Activated CD8-positive, alpha-beta memory T cell treated with anti-CD3 and anti-CD28 coated beads for 36 hours (primary cell): ENCODE measurements around the gene MAML2. TPM values are rescaled to one million over a fixed set of nuclear protein-coding genes. Genes with fewer than 3 reads are reported as not detected.

Experiments
- CTCF ChIA-PET: fragments of 350-600 bp; sonication (Branson Sonifier 250); formaldehyde crosslinking; loops from one replicate; lab custom pipeline; 2021; ENCODE audit warnings: antibody characterized with exemption; lab: Charles Lee
- POLR2A ChIA-PET: fragments of 350-600 bp; sonication (Branson Sonifier 250); formaldehyde crosslinking; loops from one replicate; lab custom pipeline; 2021; ENCODE audit warnings: antibody characterized with exemption; lab: Charles Lee
- total RNA-seq, 2 experiments: library from RNA; stranded (reverse); gene quantifications; one replicate each; pipeline ENCODE4 v1.2.3, GENCODE V29; 2021

Gene MAML2
- total RNA-seq, 2 experiments from 2014 or later, result 15.6 to 16.4 TPM

DNA sequence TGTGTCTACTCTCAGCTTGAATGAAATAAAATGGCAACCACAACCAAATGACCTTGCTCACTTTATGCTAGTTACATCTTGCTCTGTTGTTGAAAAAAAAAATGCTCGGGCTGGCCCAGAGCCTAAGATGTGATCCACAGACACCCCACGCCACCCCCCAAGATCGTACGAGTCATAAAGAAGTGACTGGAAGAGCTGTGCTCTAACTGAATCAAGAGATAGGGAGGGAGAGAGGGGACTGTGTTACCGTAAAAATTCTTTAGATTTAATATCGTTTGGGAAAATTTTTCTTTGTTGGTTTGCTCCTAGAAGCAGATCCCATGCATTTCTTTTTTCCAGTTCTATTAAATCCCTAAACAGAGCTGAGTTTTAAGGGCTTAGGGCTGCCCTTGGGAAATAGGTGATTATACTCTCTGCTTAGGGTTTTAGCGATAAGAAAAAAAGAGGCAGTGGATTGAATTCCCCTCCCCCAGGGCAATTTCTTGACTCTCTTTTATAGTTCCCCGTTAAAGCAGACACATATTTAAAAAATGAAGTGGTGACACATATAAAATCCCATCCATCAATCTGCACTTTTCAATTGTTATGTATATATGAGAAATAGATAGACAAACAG, 14.5 kb downstream of the MAML2 start:
- POLR2A ChIA-PET, result interaction anchor here (0.7 kb wide), 1 partner anchor 13 kb away, joined by 3 read pairs; no protein-coding TSS in a partner anchor
- CTCF ChIA-PET, result interaction anchor here (0.5 kb wide), 1 partner anchor 77 kb away, joined by 3 read pairs; no protein-coding TSS in a partner anchor

DNA sequence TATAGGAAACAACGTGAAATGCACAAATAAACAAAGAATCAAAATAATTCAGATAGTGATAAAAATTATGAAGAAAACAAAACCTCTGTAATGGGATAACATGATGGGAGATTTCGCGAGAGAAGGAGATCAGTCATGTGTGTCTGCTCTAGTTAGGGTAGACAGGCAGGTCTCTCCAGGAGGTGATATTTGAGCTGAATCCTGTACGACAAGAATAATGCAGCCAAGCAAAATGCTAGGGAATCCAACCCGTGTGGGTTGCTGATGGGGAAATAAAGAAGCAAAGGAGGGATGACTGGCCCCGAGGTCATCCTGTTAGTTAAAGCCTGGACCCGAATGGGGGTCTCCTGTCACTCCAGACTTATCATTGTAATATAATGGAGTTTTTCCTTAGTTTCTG, 16.0 kb downstream of the MAML2 start:
- ChIA-PET CTCF (no interaction called here), POLR2A (no interaction called here)

DNA sequence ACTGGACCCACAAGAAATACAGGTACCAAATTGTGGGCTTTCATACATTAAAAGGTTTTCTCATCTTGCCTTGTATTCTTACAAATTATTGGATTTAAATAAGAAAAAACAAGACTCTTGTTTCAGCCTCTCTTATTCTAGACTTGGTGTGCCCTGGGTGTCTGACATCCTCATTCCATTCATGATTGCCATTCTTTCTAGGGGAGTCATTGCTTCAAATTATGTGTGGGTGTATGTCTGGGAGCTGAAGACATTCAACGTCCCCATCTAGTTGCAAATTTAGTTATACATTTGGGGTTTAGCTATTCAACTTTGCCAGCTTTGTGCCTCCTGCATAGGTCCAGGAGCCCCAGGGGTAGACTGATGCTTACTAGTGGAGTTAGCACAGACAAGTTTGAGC, 18.1 kb downstream of the MAML2 start:
- CTCF ChIA-PET, result no interaction called here
- POLR2A ChIA-PET, result interaction anchor here (0.6 kb wide), 1 partner anchor 142 kb away, joined by 7 read pairs; no protein-coding TSS in a partner anchor

DNA sequence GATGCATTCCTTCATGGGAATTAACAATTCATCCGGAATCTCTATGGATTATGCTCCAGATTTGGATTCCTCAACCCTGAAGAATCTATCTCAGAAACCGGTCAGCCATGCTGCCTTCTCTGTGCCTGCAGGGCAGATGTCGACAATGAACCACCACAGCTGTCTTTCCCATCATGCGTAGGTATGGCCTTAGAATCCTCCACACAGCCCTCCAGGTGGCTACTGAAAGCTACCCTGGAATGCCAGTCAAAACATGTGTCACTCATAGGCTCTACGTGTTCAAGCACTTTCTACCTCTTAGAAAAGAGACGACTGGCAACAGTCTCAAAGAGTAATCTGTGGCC, 19.4 kb downstream of the MAML2 start:
- ChIA-PET POLR2A (interaction anchor here (0.6 kb wide), 1 partner anchor 70 kb away, joined by 3 read pairs; no protein-coding TSS in a partner anchor), CTCF (no interaction called here)

DNA sequence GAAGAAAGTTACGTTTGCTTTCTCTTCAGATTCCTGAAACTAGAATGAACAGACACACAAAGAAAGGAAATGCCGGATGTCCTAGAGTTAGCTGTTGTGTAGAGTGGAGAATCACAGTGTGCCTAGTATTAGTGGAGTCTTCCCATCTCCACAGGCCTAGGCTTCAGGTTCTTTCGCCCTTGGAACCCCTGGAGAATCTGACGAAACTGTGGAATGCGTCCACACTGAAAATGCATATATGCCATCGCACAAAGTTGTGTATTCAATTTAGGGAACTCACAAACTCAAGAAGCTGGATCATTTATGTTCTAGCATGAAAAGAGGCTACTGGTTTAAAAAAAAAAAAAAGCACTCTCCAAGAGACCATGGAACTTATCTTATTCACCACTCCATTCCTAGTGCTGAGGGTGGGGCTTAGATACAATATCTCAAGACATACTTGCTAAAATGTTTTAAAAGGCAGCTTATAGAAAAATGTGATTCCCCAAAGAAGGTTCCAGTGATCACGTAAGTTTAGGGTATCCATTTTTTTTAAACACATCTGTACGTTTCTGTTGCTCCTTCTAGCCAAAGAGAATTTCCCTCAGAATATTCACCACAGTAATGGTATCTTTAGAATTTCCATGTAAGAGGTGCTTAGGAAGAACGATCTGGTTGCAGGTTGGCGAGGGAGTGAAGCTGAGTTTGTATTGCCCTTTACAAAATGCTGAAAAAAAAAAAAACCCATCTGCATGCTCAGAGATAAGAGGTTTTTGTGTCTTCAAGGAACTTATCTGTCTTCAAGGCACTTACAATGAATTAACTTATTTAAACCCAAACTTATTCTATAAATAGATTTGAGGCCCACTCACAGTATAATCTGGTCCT, 20.0 kb downstream of the MAML2 start:
- ChIA-PET POLR2A (interaction anchor here (0.6 to 0.7 kb wide), 2 partner anchors 69 to 268 kb away, joined by 3 read pairs; no protein-coding TSS in a partner anchor), CTCF (no interaction called here)

DNA sequence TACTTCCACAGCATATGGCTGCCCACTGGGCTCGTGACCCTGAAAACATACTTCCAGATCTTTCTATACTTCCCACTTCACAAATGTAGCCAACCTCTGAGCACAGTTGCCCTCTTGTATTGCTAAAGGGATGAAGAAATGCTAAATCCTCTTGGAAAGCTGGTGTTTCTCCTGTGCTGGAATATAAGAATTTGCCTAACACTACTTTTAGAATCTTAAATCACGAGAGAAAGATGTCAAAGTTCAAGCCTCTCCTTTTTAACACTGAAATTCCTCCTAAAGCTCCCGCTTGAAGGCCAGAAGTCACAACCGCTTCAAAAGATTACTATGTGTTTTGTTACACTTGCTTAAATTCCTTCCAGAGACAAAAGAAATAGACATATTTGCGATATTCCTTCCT, 21.9 kb downstream of the MAML2 start:
- ChIA-PET CTCF (no interaction called here), POLR2A (no interaction called here)

DNA sequence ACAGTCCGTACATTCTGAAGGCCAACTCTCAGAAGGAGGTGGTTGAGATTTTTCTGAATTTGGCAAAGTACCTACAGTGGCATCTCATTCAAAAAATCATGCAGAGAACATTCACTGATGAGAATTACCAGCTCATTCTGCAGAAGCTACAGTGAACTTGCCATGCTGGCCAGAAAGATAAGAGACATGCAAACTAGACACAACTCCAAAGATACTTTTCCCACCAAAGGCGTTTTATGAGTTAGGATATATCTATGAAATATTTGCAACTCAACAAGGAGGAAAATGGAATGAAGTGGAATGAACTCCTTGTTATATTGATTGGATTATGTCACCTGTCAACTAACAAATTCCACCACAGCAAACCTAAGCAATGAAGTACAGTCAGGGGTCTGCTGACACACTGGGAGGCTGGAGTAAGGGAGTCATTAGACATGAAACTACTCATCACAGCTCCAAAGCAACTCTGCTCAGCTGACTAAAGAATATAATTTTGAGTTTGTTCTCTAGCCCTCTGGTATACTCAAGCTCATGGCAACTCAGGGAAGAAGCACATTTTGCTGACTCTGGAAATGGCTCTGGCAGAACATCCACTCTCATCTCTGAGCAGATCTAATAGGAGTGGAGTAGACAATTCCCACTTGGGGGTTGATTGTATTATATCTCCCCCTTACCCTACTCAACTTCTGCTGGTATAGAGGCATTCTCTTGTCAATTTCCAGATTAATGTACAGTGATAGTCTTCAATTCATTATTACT, 22.9 kb downstream of the MAML2 start:
- CTCF ChIA-PET, result interaction anchor here (1.7 kb wide), 1 partner anchor 23 kb away, joined by 6 read pairs; the partner anchor contains the start of gene MAML2
- POLR2A ChIA-PET, result no interaction called here

DNA sequence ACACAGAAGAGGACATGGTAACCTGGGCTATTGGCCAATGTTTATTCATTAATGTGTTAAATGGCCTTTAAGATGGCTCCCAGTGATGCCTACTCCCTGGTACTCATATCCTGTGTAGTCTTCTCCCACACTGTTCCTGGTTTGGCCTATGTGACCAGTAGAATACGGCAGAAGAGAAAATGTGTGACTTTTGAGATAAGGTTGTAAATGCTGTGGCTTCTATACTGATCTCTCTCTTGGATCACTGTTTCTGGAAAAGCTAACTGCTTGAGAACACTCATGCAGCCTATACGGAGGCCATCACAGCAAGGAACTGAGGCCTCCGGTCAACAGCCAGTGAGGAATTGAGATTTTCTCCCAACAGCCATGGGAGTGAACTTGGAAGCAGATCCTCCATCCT, 24.1 kb downstream of the MAML2 start:
- CTCF ChIA-PET, result interaction anchor here (0.9 to 1.7 kb wide), 3 partner anchors 10 to 24 kb away, joined by 4 to 6 read pairs (median 4); partner anchors contain the start of gene MAML2
- POLR2A ChIA-PET, result interaction anchor here (0.6 kb wide), 1 partner anchor 31 kb away, joined by 6 read pairs; no protein-coding TSS in a partner anchor

DNA sequence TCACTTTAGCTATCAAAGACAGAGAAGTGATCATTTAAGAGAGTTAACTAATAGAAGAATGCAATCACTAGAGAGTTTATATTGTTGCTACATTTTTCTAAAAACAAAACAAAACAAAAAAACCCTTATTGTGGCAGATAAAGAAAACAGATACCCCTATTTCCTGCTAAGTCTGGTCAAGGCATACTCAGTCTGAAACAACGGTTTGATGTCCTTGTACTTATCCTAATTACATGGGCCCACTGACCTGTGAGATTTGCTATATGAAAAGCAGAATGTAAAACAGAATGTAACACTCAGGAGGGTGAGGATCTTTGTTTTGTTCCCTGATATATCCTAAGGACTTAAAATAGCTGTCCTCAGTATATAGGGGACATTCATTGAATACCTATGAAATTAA, 24.6 kb downstream of the MAML2 start:
- CTCF ChIA-PET, result interaction anchor here (0.9 to 1.5 kb wide), 2 partner anchors 9 to 12 kb away, joined by 4 read pairs; no protein-coding TSS in a partner anchor

DNA sequence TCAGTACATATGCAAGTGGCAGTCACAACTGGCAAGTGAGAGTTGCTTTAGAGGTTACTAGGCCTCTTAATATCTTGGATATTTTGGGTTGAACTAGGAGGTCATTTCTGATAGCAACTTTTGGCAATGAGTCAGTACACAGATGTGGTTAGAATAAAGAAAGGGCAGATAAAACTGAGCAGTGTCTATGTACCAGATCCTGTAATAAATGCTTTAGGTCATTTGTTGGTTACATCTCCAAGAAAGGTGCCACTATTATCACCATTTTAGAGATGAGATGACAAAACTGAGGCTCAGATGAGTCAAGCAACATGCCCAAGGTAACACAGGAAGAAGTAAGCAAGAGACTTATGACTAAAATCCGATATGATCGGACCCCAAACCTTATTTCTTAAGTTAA, 25.0 kb downstream of the MAML2 start:
- ChIA-PET POLR2A (no interaction called here), CTCF (interaction anchor here (1.5 kb wide), 1 partner anchor 9 kb away, joined by 4 read pairs; no protein-coding TSS in a partner anchor)

More for the DNA sequence above, 24.6 kb downstream of the MAML2 start:
- POLR2A ChIA-PET, result interaction anchor here (0.6 kb wide), 1 partner anchor 30 kb away, joined by 6 read pairs; no protein-coding TSS in a partner anchor

DNA sequence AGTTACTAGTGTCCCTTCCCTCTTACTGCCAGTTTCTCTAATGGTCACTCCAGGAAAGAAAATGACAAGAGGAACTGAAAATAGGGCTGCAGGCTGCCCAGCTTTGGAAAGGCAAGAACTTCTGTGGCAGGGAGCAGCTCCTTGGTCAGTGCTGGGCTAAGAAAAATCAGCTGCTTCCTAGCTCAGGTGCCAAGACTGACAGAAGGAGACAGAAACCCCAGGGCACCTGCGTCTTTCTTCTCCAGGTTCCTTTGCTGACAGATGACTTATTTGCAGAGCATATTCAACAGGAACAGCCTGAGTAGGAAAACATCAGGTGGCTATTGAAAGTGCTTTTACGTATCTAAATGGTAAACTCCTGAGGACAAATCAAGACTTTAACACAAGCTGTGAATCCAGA, 25.4 kb downstream of the MAML2 start:
- CTCF ChIA-PET, result interaction anchor here (1.5 kb wide), 1 partner anchor 9 kb away, joined by 4 read pairs; no protein-coding TSS in a partner anchor
- POLR2A ChIA-PET, result no interaction called here

DNA sequence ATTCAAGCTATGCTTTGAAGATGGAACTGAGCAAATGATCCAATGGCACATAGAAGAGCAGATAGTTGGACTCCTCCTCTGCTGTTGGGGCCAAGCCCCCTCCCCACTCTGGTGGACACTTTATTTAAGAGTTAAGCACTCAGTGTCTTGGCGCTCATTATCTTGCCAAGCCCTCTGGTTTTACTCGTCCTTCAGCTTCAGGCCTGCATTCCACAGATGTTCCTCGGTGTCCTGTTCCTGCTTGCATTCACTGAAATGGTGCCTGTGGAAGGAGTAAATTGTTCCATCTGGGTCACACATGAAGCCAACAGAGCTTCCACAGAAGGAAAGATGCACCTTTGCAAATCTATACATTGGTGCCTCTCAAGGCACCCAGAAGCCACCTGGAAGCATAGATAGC, 26.1 kb downstream of the MAML2 start:
- POLR2A ChIA-PET, result no interaction called here
- CTCF ChIA-PET, result no interaction called here

DNA sequence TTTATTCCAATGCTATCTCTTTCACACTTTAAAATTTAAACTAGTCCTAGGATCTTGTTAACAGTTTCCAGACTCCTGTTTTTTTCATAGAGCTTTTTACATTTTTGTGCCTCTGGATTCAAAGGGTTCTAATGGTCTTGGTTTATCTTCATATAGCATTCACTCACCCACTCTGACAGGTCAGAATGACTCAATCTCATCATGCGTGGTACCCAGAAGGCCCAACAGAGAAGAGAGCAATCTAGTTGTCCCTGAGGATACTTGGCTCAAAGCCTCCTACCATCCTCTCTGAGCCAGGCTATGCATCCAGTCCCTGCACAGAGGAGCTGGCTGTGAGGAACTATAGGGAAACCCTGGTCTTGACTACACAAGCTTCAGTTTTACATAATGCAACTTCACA, 27.5 kb downstream of the MAML2 start:
- POLR2A ChIA-PET, result interaction anchor here (0.6 kb wide), 1 partner anchor 13 kb away, joined by 3 read pairs; no protein-coding TSS in a partner anchor
- CTCF ChIA-PET, result no interaction called here

DNA sequence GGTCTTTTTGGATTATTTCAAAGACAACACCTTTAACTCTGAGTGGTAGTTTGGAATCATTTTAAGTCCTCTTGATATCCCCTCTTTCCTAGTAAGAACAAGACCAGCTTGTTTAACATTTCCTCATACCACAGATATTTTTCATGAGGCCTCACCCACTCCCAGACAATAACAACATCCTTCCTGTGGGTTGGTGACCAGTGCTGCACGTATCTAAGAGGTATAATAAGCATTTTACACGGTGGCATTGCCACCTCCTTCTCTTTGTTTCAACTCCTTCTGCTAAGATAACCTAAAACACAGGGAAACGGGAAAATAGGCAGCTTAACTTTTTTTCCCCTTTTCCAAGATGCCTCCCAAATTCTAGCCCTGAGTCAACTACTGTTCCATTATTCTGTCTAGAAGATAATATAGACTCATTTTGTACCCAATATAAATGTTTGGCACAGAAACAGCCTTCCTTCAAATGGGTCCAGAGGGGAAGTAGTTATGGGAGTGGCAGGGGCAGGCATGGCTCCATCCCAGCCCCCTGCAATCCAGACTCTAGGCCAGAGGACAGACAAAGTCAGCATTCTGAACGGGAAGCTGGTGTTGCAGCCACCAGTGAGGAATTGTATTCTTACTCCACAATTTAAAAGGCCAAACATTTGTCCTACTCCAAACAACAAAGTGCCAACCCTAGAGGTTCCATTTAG, 28.5 kb downstream of the MAML2 start:
- CTCF ChIA-PET, result interaction anchor here (0.7 kb wide), 1 partner anchor 21 kb away, joined by 3 read pairs; no protein-coding TSS in a partner anchor
- POLR2A ChIA-PET, result no interaction called here

DNA sequence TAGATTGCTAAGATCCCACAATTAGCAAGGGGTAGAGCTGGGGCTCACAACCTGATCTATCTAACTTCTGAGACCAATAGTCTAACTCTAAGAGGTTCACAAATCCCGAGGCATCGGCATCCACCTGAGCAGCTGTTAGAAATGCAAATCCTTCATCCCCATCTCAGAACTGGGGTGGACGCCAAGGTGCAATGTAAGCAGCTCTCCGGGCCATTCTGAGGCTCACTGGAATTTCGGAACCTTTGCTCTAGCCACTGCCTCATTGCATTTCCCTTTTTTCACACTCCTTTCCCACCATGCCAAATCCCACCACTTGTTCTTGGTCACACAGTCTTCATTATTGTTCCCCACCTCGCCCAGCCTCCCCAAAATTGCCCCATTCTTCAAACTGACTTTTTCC, 29.8 kb downstream of the MAML2 start:
- ChIA-PET CTCF (no interaction called here), POLR2A (no interaction called here)

DNA sequence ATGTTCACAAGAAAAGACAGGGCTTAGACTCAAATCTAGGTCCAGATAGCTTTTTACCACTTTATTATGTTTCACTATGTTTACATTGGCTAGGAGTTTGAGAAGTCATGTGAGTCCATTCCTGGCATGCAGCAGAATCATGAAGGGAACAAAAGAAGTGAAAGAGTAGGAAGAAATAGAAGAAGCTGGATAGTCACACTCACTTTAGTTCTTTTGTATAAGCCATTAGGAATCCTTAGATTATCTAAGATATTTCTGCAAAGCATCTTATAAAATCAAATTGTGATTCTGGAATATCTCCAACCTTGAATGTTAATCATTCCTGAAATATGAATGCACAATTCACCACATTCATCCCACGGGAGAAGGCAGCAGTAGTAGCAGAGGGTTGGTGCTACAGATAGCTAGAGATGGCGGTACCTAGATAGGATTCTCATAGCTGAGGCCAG, 31.9 kb downstream of the MAML2 start:
- ChIA-PET POLR2A (interaction anchor here (0.5 kb wide), 1 partner anchor 29 kb away, joined by 3 read pairs; no protein-coding TSS in a partner anchor), CTCF (interaction anchor here (0.9 kb wide), 1 partner anchor 125 kb away, joined by 3 read pairs; no protein-coding TSS in a partner anchor)

DNA sequence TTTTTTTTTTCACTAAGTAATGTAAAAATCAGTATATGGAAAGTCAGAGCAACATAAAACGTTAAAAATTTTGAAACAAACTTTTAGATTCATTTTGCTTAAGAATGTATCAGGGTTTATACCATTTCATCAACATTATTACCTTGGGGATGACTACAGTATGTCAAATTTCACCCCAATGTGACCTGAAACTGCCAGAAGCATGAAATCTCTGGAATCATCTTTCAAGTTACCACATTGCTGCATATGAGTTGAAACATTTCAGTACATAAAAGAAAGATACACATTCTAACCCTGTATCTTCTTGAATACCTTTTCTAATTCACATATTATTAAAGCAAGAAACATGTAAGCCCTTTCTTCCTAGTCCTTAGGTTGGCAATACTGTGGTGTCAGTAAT, 32.8 kb downstream of the MAML2 start:
- ChIA-PET CTCF (interaction anchor here (0.9 kb wide), 1 partner anchor 124 kb away, joined by 3 read pairs; no protein-coding TSS in a partner anchor), POLR2A (no interaction called here)

DNA sequence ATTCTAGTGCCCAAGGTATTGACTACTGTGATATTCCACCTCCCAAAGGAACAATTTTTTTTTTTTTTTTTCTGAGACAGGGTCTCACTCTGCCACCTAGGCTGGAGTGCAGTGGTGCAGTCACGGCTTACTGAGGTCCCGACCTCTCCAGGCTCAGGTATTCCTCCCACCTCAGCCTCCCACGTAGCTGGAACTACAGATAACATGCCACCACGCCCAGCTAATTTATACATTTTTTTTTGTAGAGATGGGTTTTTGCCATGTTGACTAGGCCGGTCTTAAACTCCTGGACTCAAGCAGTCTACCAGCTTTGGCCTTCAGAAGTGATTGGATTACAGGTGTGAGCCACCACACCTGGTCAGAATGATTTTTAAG, 33.4 kb downstream of the MAML2 start:
- CTCF ChIA-PET, result interaction anchor here (1.2 kb wide), 1 partner anchor 8 kb away, joined by 4 read pairs; no protein-coding TSS in a partner anchor
- POLR2A ChIA-PET, result no interaction called here
